Endometrium (tissue), 2 donors: ENCODE data around the gene CLCN3.
"Not testable (repeated sequence)": the region's sequence is repeated elsewhere in the genome, so short reads cannot be mapped to it uniquely, and the experiment has no call there.

Source experiments
- FAIRE-seq: peaks from 2 replicates; lab custom pipeline; 2012; peaks lifted over from hg19 to GRCh38; lab: Jason Lieb, UNC
- donor health status: control.
- donor health status: control.

Gene CLCN3

DNA sequence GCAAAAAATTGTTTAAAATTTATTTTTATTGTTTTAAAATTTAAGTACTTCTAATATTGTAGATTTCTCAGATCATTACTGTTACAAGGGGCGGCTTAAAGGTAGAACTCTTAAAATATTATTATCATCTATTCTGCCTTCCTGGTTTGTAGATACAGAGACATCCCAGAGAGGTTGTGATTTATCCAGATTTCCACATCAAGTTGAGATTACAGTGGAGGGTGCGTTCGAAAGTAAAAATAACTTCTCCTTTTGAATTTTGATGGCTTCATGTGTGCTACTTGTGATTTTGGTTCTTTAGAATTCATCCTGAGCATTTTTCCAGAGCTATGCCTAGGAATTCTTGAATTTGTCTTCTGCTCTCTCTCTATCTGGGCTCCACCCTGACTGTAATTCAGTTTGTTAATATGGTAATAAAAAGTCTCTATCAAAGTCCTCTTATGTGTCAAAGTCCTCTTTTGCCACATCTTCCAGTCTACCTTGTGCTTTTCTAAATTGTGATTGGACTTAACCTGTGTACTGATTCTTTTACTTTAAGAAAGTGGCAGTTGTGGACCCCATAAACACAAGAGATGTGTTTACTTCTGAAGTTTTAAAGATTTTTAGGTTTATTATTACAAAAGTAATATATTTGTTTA, 37.2 kb downstream of the CLCN3 start:
- no peak for FAIRE-seq

GRCh38 chr4:169658196-169658595, 37.8 kb downstream of the CLCN3 start:
- FAIRE-seq, result peak; percentile 41

DNA sequence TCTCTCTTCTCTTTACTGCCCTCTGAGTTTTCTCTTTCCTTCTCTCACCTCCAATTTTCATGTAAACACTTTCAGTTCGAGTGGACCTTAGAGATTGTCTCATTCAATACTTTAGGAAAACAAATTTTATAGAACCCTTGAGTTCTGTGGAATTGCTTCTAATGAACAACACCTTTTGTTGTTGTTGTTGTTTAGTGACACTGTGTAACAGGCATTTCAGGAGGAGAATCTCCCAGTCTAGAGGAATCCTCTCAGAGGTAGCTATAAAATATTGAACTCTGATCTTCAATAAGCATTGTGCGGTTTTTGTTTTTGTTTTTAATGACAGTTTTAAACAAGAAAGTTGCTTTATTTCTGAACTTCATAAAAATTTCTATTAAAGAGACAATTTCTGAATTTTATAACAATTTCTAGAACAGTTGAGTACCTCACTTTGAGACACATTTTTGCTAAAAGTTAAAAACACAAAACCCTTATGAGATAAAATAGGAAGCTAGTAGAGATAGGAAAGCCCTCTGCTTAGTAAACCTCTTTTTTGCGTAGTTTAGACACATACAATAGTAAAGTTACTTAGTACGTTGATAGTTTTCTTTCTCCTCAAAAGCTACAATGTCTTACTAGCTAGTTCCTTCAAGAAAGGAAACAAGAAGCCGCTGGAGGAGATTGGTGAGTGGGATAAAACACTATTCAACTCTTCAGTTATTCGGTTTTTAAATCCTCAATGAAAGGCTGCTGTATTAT, 38.8 kb downstream of the CLCN3 start:
- peak; percentile 23 for FAIRE-seq

- FAIRE-seq, result peak; percentile 93
Measured at GRCh38 chr4:169659716-169660670, 39.6 kb downstream of the CLCN3 start.

DNA sequence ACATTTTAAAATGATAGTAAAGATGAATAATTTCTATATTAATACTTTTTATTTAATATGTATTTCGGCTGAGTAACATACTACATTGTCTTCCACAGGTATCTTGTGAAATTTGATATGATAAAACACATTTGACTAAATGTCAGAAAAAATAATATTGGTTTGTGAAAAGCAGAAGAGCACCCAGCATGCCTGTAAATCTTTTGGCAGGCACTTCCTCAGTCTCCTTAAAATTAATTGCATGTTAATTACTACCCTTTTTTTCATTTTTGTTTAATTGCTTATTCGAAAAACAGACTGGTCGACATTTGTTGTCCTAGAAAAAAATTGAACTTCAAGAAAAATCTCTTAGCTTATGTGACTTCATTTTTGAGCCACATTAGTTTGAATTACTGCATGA, 40.6 kb downstream of the CLCN3 start:
- peak; percentile 46 for FAIRE-seq

DNA sequence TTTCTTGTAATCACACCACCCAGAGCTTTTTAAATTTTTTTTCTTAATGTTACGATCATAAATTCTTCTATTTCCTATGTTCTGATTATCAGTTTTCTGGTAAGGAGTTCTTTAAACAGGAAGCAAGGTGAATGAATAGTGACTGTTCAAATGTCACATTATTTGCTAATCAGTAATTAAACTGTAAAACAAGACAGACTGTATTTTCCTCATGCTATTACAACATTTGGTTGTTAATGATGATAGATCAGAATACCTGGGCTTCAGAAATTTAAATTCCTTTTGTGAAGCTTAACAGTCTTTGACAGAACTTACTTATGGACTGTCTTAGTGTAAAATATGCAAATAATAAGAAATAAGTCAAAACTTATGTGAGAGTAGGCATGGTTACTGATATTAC, 41.4 kb downstream of the CLCN3 start:
- no peak for FAIRE-seq

DNA sequence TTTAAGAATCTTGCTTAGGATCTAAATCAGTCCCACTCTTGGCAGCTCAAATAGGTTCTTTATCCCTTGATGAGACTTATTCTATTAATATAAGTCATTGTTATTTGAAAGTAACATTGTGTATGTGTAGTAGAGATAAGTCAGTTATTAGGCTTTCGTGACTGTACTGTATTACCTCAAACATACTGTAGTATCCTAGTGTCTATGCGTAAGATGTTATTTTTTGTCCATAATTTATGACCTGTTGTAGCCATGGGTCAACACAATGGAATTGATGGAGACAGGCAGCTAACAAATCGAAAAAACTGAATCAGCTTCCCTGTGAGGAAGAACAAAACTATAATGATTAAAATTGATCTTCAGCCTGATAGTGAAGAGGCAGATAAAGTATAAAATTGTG, 41.8 kb downstream of the CLCN3 start:
- FAIRE-seq, result no peak

DNA sequence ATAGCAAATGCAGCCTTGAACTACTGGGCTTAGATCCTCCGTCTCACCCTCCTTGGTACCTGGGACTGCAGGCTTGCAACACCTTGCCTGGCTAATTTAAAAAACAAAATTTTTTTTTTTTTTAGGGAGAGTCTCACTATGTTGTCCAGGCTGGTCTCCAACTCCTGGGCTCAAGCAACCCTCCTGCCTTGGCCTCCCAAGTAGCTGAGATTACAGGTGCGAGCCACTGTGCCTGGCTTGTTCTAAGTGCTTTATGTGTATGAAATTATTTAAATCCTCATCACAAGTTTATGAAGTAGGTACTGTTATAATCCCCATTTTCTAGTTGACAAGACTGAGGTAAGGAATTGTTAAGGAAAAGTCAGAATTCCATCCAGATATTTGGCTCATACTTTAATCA, 43.0 kb downstream of the CLCN3 start:
- FAIRE-seq, result no peak

GRCh38 chr4:169663831-169664230, 43.5 kb downstream of the CLCN3 start:
- no peak for FAIRE-seq

DNA sequence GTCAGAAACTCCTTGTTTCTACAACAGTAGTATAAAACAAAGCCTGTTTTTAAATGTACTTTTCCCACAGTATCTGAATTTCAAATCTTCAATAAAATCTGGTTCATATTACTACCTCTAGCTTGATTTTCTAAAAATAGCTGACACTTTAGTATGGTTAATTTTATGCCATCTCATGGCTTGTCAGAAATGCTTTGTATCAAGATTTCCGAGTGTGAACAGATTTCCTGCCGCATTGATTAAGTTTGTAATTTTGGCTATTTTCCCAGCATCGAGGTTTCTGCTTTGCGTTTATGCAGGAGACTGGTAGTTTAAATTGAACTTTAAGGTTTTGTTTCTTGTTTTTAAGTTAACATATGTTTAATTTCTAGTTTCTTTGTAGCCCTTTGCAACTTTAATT, 44.2 kb downstream of the CLCN3 start:
- FAIRE-seq, result peak; percentile 70

GRCh38 chr4:169665046-169665737, 44.8 kb downstream of the CLCN3 start:
- no peak for FAIRE-seq

DNA sequence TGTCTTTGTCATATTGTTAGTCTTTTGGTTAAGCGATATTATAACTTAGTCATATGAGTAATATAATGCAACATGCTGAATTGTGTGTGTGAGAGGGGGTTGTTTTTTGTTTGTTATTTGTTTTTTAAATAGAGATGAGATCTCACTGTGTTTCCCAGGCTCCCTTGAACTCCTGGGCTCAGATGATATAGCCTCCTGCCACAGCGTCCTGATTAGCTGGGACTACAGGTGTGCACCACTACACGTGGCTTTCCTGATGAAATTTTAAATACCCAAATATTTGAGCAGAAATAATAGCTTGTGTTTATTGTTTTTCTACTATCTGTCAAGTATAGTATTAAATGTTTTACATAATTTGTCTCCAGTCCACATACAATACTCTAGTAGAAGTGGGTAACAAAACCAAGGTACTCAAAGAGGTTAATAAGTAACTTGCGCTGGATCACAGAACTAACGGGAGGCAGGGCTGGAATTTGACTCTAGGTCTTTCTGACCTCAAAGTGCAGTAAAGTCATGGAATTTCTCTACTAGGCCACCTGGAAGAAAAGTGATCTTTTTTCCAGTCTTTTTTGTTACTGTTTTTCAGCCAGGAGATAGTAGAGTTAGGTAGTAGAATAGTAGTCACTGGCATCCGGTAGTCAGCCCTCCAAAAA, 47.8 kb downstream of the CLCN3 start:
- peak; percentile 51 for FAIRE-seq

GRCh38 chr4:169675825-169676224, 55.4 kb downstream of the CLCN3 start:
- FAIRE-seq, result no peak

- no peak for FAIRE-seq
Measured at GRCh38 chr4:169677150-169677748, 56.9 kb downstream of the CLCN3 start.

DNA sequence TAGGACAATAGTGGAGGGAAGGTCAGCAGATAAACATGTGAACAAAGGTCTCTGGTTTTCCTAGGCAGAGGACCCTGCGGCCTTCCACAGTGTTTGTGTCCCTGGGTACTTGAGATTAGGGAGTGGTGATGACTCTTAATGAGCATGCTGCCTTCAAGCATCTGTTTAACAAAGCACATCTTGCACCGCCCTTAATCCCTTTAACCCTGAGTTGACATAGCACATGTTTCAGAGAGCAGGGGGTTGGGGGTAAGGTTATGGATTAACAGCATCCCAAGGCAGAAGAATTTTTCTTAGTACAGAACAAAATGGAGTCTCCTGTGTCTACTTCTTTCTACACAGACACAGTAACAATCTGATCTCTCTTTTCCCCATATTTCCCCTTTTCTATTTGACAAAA, 58.1 kb downstream of the CLCN3 start:
- FAIRE-seq, result not testable (repeated sequence)

- not testable (repeated sequence) for FAIRE-seq
Measured at GRCh38 chr4:169678951-169679591, 58.7 kb downstream of the CLCN3 start.

DNA sequence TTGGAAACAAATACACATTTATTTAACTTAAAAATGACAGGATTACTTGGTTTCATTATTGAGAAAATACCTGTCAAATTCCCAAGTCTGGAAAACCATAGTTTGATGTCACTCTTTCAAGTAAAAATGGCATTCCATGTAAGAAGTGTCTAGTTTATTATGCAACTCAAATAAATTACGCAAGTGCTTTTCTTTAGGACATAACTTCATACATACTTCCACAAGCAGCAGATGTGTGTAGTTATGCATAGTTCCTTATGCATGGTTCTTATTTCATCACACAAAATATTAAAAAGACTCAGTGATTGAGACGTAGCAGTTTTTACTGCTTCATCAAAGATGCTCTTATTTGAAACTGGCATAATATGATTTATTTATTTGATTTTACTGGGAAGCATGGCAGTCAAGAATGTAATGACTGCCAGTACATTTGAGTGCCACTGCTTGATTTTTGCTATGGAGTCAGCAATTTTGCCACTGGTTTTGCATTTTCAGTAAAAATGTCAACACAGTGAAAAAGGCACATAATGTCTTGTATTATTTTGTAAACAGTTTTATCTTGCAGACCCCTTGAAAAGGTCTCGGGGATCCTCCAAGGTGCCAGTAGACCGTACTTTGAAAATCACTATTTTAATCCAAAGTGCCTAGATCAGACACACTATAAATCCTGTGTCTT, 62.1 kb downstream of the CLCN3 start:
- no peak for FAIRE-seq

GRCh38 chr4:169689681-169690080, 69.3 kb downstream of the CLCN3 start:
- no peak for FAIRE-seq

- no peak for FAIRE-seq
Measured at GRCh38 chr4:169690787-169691186, 70.4 kb downstream of the CLCN3 start.

GRCh38 chr4:169698331-169698730, 78.0 kb downstream of the CLCN3 start:
- no peak for FAIRE-seq
